ENCODE data around the gene PAH. TPM values are rescaled to one million over a fixed set of nuclear protein-coding genes. Genes with fewer than 3 reads are reported as not detected.

The PAH gene
- total RNA-seq, 6 experiments from 2014 or later, result 873 to 2,034 (median 1,035) TPM

GRCh38 chr12:102865821-102866615 is 51.0 kb downstream of the PAH start:
- TF ChIP-seq CTCF (IDR thresholded peaks at IDR 0.05) (no peak), POLR2A (IDR thresholded peaks at IDR 0.05) (no peak)
- ATAC-seq, result peak in 1 of 4 donors; percentile 6
- intact Hi-C loops (cut with DNase I), result no loop called here
- H3K4me3 ChIP-seq, result no peak overlapping the region
- no peaks in the 10 kb centered on the region for H3K27me3 ChIP-seq
- peaks cover 0 to 82% (median 25%) of the 10 kb centered on the region in 4 donors for H3K36me3 ChIP-seq
- 84% methylated on average over 4 of the region's 6 CpGs for WGBS (ENCODE audit: insufficient coverage, low coverage, low lambda C conversion rate, missing lambda C conversion rate)
- H3K27ac ChIP-seq, result no peak overlapping the region
- peaks cover 0 to 10% (median 0%) of the 10 kb centered on the region in 4 donors for H3K4me1 ChIP-seq
- no peaks in the 10 kb centered on the region for H3K9me3 ChIP-seq
- no peak for DNase-seq

GRCh38 chr12:102862486-102862885 is 54.6 kb downstream of the PAH start:
- Histone ChIP-seq H3K4me1 (peaks cover 0 to 10% (median 0%) of the 10 kb centered on the region in 4 donors), H3K27ac (no peak overlapping the region), H3K27me3 (no peaks in the 10 kb centered on the region), H3K36me3 (peaks cover 0 to 62% (median 21%) of the 10 kb centered on the region in 4 donors), H3K4me3 (no peak overlapping the region), H3K9me3 (no peaks in the 10 kb centered on the region)
- ATAC-seq, result peak in 1 of 4 donors; percentile 20
- intact Hi-C loops (cut with DNase I), result no loop called here
- no peak for TF ChIP-seq POLR2A (IDR thresholded peaks at IDR 0.05)
- no peak for TF ChIP-seq CTCF (IDR thresholded peaks at IDR 0.05)
- no peak for DNase-seq
- 66% methylated on average over 2 of the region's 2 CpGs for WGBS (ENCODE audit: insufficient coverage, low coverage, low lambda C conversion rate, missing lambda C conversion rate)

- no peak for DNase-seq
- peaks cover 0 to 96% (median 34%) of the 10 kb centered on the region in 4 donors for H3K36me3 ChIP-seq
- WGBS (ENCODE audit: insufficient coverage, low coverage, low lambda C conversion rate, missing lambda C conversion rate), result 73% methylated on average over 2 of the region's 2 CpGs
- H3K27me3 ChIP-seq, result no peaks in the 10 kb centered on the region
- H3K4me1 ChIP-seq, result peaks cover 0 to 64% (median 13%) of the 10 kb centered on the region in 4 donors
- no peak overlapping the region for H3K4me3 ChIP-seq
- H3K27ac ChIP-seq, result no peak overlapping the region
- TF ChIP-seq CTCF (IDR thresholded peaks at IDR 0.05) (no peak), POLR2A (IDR thresholded peaks at IDR 0.05) (no peak)
- peak in 1 of 4 donors; percentile 31 for ATAC-seq
- H3K9me3 ChIP-seq, result no peaks in the 10 kb centered on the region
- intact Hi-C loops (cut with DNase I), result no loop called here
Measured at GRCh38 chr12:102851246-102851645, 65.8 kb downstream of the PAH start.

GRCh38 chr12:102849722-102850447 is 67.2 kb downstream of the PAH start:
- Histone ChIP-seq H3K4me1 (peaks cover 0 to 55% (median 13%) of the 10 kb centered on the region in 4 donors), H3K4me3 (no peak overlapping the region), H3K27ac (peak overlapping the region in 2 of 3 donors; percentile 6 to 46), H3K36me3 (peaks cover 0 to 96% (median 37%) of the 10 kb centered on the region in 4 donors), H3K9me3 (no peaks in the 10 kb centered on the region), H3K27me3 (no peaks in the 10 kb centered on the region)
- 38% methylated on average over 4 of the region's 4 CpGs for WGBS (ENCODE audit: insufficient coverage, low coverage, low lambda C conversion rate, missing lambda C conversion rate)
- intact Hi-C loops (cut with DNase I), result no loop called here
- ATAC-seq, result peak; percentile 26 to 75 (median 70)
- TF ChIP-seq POLR2A (IDR thresholded peaks at IDR 0.05), result no peak
- TF ChIP-seq CTCF (IDR thresholded peaks at IDR 0.05), result no peak
- no peak for DNase-seq

Measured in right lobe of liver (tissue), 6 donors.